Activated naive CD8-positive, alpha-beta T cell treated with anti-CD3 and anti-CD28 coated beads, Interleukin-2, amount 50 U/mL, for 24 hours (primary cell): ENCODE measurements around the gene FAM124B.

Experiments used
- ATAC-seq: fragments of 150-1000 bp; cut with Tn5 transposase; one replicate; pipeline ENCODE4 v1.10.0; 2021
- DNase-seq: peaks from one replicate; pipeline ENCODE4 v3.0.0; 2021
- H3K27ac Mint-ChIP-seq: one replicate; pipeline ENCODE4 v1.8.0; 2021; ENCODE audit warnings: mild to moderate bottlenecking, mixed read lengths
- H3K27me3 Mint-ChIP-seq: one replicate; pipeline ENCODE4 v1.8.0; 2021; ENCODE audit warnings: mixed read lengths
- H3K36me3 Mint-ChIP-seq: one replicate; pipeline ENCODE4 v1.8.0; 2021; ENCODE audit warnings: low read depth, mixed read lengths
- H3K4me1 Mint-ChIP-seq: one replicate; pipeline ENCODE4 v1.8.0; 2021; ENCODE audit warnings: mixed read lengths
- H3K4me3 Mint-ChIP-seq: one replicate; pipeline ENCODE4 v1.8.0; 2021; ENCODE audit warnings: mild to moderate bottlenecking, moderate library complexity, mixed read lengths
- H3K9me3 Mint-ChIP-seq: one replicate; pipeline ENCODE4 v1.8.0; 2021; ENCODE audit warnings: mixed read lengths

Gene FAM124B

GRCh38 chr2:224401641-224402342 lies at the start of gene FAM124B:
Gene FAM124B (minus strand): TSS chr2:224402107. CDS start chr2:224401768, 339 bp downstream.
- DNase-seq (peak; percentile 39), ATAC-seq (peak; percentile 80)
- H3K27me3 Mint-ChIP-seq, result peaks cover 5% of the 10 kb centered on the region
- H3K9me3 Mint-ChIP-seq, result peaks cover 3% of the 10 kb centered on the region
- H3K4me3 Mint-ChIP-seq, result peak within 1 kb of the TSS; percentile 40
- peaks cover 8% of the 10 kb centered on the region for H3K4me1 Mint-ChIP-seq
- no peaks in the 10 kb centered on the region for H3K36me3 Mint-ChIP-seq
- H3K27ac Mint-ChIP-seq, result peak within 1 kb of the TSS; percentile 8

DNA sequence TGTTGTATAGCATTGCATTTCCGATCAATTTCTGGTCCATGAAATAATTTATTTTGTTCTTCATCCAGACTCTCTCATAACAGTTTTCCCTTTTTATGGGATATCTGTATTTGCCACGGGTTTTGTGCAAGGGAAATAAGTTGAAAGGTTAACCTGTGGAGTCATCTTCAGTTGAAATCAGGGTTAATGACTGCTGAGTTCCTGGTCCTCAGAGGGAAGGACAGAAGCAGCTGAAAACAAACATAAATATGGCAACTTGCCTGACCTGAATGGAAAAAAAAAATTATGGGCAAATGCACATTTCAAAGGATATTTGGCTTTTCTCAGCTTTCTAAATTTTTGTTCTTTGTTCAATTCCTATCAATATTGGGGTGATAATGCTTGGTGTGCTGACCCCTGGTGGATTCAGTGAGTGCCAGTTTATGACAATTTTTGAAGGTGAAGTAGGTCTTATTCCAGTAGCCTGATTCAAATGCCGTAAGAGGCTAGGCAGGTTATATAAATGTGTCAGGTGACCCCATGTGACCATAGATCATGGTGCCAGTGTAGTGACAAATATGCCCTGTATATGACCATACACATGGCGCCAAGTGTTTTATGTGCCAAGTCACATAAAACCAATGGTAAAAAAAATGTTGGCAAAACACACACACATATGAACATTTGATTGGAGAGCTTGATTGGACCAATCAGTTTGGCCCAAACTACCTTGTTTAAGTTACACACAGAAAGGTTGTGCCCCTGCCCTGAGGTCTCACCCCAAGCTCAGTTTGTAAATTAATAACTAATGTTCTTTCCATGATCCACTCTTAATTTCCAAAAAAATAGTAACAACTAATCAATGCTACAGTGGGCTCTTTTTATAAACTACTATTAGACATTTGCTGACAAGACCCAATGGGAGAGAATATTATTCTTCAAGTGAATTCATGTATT lies 47.6 kb upstream of the FAM124B start:
- ATAC-seq (peak; percentile 59), DNase-seq (no peak)
- no peaks in the 10 kb centered on the region for H3K9me3 Mint-ChIP-seq
- no peaks in the 10 kb centered on the region for H3K36me3 Mint-ChIP-seq
- H3K27ac Mint-ChIP-seq, result no peak overlapping the region
- H3K4me1 Mint-ChIP-seq, result no peaks in the 10 kb centered on the region
- no peak overlapping the region for H3K4me3 Mint-ChIP-seq
- peaks cover 7% of the 10 kb centered on the region for H3K27me3 Mint-ChIP-seq

DNA sequence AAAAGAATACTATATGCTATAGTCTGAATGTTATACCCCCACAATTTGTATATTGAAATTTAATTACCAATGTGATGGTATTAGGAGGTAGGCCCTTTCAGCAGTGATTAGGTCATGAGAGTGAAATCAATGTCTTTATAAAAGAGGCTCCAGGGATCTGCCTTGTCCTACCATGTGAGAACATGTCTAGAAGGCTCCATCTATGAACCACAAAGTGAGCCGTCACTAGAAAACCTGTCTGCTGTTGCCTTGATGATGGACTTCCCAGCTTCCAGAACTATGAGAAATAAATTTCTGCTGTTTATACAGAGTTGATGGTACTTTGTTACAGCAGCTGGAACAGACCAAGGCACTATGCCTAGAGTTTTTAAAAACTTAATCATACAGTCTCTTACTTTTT lies 46.3 kb upstream of the FAM124B start:
- Mint-ChIP-seq H3K4me1 (no peaks in the 10 kb centered on the region), H3K4me3 (no peak overlapping the region), H3K9me3 (no peaks in the 10 kb centered on the region), H3K27me3 (peaks cover 19% of the 10 kb centered on the region), H3K36me3 (no peaks in the 10 kb centered on the region), H3K27ac (no peak overlapping the region)
- DNase-seq (no peak), ATAC-seq (no peak)

GRCh38 chr2:224444783-224445182 lies 42.9 kb upstream of the FAM124B start:
- DNase-seq, result no peak
- Mint-ChIP-seq H3K36me3 (no peaks in the 10 kb centered on the region), H3K27me3 (peaks cover 39% of the 10 kb centered on the region), H3K9me3 (no peaks in the 10 kb centered on the region), H3K4me1 (peaks cover 9% of the 10 kb centered on the region), H3K27ac (no peak overlapping the region), H3K4me3 (no peak overlapping the region)
- ATAC-seq, result no peak

DNA sequence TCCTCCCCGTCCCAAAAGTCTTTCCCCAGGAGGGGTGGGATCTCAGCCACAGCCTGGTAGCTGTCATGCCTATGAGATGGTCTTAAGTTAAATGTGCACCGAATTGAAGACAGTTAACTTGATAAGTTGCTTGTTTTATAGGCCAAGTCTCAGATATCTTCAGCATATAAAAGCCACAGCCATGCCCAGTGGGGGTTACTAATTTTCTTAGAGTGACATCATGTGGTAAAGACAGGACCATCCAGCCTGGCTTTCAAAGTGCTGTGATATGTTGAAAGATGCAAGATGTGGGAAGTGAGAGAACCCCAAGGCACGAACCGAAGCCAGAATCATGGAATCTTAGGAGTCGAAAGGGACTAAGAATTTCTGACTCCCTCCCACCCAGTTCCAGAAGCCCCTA lies 42.1 kb upstream of the FAM124B start:
- DNase-seq, result no peak
- Mint-ChIP-seq H3K27ac (no peak overlapping the region), H3K36me3 (no peaks in the 10 kb centered on the region), H3K4me3 (no peak overlapping the region), H3K4me1 (peaks cover 9% of the 10 kb centered on the region), H3K9me3 (no peaks in the 10 kb centered on the region), H3K27me3 (peaks cover 39% of the 10 kb centered on the region)
- ATAC-seq, result no peak

GRCh38 chr2:224442071-224442967 lies 40.4 kb upstream of the FAM124B start:
- H3K27me3 Mint-ChIP-seq, result peaks cover 42% of the 10 kb centered on the region
- DNase-seq (peak; percentile 4), ATAC-seq (peak; percentile 54)
- peak overlapping the region; percentile 72 for H3K4me3 Mint-ChIP-seq
- H3K9me3 Mint-ChIP-seq, result no peaks in the 10 kb centered on the region
- H3K36me3 Mint-ChIP-seq, result no peaks in the 10 kb centered on the region
- H3K4me1 Mint-ChIP-seq, result peaks cover 9% of the 10 kb centered on the region
- H3K27ac Mint-ChIP-seq, result peak overlapping the region; percentile 46

DNA sequence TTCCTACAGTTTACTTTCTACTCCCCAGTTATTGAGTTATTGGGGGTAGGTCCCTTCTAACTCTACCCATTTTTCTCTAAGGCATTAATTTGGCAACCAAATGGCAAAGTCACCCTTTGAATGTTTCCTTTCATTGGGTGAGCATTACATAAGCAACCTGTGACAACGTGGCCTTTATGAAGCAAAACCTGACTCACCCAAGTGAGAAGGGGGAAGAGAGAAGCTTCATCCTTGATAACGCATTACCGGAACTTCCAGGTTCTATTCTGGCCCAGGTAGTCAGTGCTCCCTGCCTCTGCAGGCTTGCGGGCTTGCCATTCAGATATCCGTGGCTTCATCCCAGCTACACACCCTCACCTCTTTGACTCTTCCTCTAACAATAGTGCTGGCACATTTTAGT lies 39.1 kb upstream of the FAM124B start:
- H3K9me3 Mint-ChIP-seq, result no peaks in the 10 kb centered on the region
- no peak overlapping the region for H3K4me3 Mint-ChIP-seq
- H3K4me1 Mint-ChIP-seq, result peaks cover 9% of the 10 kb centered on the region
- ATAC-seq, result no peak
- H3K27me3 Mint-ChIP-seq, result peaks cover 42% of the 10 kb centered on the region
- H3K27ac Mint-ChIP-seq, result no peak overlapping the region
- no peak for DNase-seq
- no peaks in the 10 kb centered on the region for H3K36me3 Mint-ChIP-seq

GRCh38 chr2:224438726-224439125 lies 36.8 kb upstream of the FAM124B start:
- ATAC-seq (no peak), DNase-seq (no peak)
- H3K4me3 Mint-ChIP-seq, result no peak overlapping the region
- peaks cover 31% of the 10 kb centered on the region for H3K27me3 Mint-ChIP-seq
- no peak overlapping the region for H3K27ac Mint-ChIP-seq
- H3K4me1 Mint-ChIP-seq, result peaks cover 9% of the 10 kb centered on the region
- no peaks in the 10 kb centered on the region for H3K9me3 Mint-ChIP-seq
- no peaks in the 10 kb centered on the region for H3K36me3 Mint-ChIP-seq

GRCh38 chr2:224436634-224437033 lies 34.7 kb upstream of the FAM124B start:
- H3K27ac Mint-ChIP-seq, result no peak overlapping the region
- H3K4me3 Mint-ChIP-seq, result no peak overlapping the region
- peak; percentile 76 for ATAC-seq
- peaks cover 4% of the 10 kb centered on the region for H3K4me1 Mint-ChIP-seq
- no peak for DNase-seq
- no peaks in the 10 kb centered on the region for H3K36me3 Mint-ChIP-seq
- no peaks in the 10 kb centered on the region for H3K9me3 Mint-ChIP-seq
- H3K27me3 Mint-ChIP-seq, result peaks cover 18% of the 10 kb centered on the region

DNA sequence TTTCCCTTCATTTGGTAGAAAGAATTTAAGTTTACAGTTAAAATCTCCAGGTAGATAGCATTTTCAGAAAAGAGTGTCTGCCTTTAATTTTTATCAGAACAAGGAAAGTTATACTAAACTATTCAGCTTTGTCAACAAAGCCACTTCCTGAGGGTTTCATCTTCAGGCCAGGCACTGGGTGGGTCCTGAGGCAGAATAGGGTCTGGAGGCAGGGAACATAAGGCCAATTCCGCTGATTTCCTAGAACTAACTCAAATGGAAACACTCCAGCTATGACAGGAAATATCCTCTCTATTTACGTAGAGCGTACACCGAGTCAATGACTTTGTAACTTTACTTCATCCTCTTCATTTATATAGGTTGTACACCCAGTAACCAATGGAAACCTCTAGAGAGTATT lies 32.7 kb upstream of the FAM124B start:
- H3K9me3 Mint-ChIP-seq, result no peaks in the 10 kb centered on the region

DNA sequence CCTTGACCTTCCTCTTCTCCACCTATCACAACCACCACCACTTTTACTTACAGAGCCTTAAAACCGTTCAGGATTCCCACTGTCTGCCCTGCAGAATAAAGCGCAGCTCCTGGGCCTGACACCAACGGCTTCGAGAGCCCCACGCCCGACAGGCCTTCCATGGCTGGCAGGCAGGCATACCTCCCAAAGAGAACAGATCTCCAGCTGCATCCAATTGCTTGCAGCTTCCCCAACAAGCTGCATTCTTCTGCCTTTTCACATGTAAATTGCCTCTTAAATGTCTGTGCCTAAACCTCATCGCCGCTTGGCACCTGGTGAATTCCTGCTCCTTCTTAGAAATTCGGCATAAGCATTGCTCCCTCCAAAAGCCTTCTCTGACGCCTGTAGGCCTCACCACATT lies 31.5 kb upstream of the FAM124B start:
- no peaks in the 10 kb centered on the region for H3K36me3 Mint-ChIP-seq

More for the DNA sequence above, 32.7 kb upstream of the FAM124B start:
- Mint-ChIP-seq H3K27me3 (peaks cover 7% of the 10 kb centered on the region), H3K4me3 (no peak overlapping the region), H3K27ac (no peak overlapping the region), H3K36me3 (no peaks in the 10 kb centered on the region), H3K4me1 (peaks cover 3% of the 10 kb centered on the region)
- ATAC-seq, result no peak
- DNase-seq, result no peak

DNA sequence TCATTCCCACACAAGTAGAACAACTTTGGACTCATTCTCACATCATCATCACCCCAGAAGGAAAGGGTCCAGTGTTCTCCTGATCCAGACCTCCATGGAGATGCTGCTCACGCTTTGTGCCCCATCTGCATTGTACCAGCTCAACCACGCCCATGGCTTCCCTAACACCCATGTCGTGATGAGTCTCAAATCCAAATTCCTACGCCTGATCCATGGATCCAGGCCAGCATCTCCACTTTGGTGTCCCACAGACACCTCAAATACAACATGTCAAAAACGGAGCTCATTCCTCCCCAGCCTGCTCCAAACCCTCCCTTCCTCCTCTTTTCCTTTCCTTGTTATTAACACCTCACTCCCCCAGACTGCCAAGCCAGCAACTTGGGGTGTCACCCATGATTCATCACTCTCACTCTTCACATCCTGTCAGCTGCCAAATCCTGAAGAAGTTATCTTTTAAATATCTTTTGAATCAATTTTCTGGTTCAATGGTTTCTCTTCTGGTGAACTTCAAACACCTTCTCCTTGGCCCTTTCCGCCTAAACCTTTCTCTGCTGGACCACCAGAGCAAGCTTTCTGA lies 30.2 kb upstream of the FAM124B start:
- no peak overlapping the region for H3K27ac Mint-ChIP-seq
- ATAC-seq, result no peak
- peaks cover 3% of the 10 kb centered on the region for H3K4me1 Mint-ChIP-seq
- no peaks in the 10 kb centered on the region for H3K36me3 Mint-ChIP-seq
- no peaks in the 10 kb centered on the region for H3K9me3 Mint-ChIP-seq
- no peak overlapping the region for H3K4me3 Mint-ChIP-seq
- H3K27me3 Mint-ChIP-seq, result peaks cover 3% of the 10 kb centered on the region
- no peak for DNase-seq

More for the DNA sequence above, 31.5 kb upstream of the FAM124B start:
- ATAC-seq (no peak), DNase-seq (no peak)
- Mint-ChIP-seq H3K27ac (no peak overlapping the region), H3K9me3 (no peaks in the 10 kb centered on the region), H3K27me3 (peaks cover 7% of the 10 kb centered on the region), H3K4me3 (no peak overlapping the region), H3K4me1 (peaks cover 3% of the 10 kb centered on the region)

DNA sequence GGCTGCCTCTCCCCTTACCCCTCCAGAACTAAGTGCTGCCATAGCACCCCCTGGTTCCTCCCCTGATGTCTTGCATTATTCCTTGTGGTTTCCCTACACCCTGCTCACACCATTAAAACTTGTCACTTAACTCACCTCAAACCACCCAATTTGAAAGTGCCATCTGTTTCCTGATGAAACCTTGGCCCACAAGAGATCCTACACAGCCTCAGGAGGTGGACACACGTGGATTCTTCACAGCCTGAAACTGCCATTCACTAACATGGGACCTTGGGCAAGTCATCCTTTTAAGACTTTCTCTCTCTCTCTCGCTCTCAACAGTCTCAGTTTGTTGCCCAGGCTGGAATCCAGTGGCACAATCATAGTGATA lies 27.5 kb upstream of the FAM124B start:
- Mint-ChIP-seq H3K27ac (no peak overlapping the region), H3K9me3 (peaks cover 8% of the 10 kb centered on the region), H3K4me1 (peaks cover 3% of the 10 kb centered on the region), H3K27me3 (peaks cover 5% of the 10 kb centered on the region), H3K4me3 (no peak overlapping the region), H3K36me3 (peaks cover 2% of the 10 kb centered on the region)
- DNase-seq (no peak), ATAC-seq (no peak)
